SU-DHL-6 (cell line): ENCODE measurements around the gene DNAJB4.

ENCODE experiments used
- H2AFZ ChIP-seq: fragments of 200-600 bp; sonication (generic); 2 replicates; pipeline ENCODE4 v1.6.1; 2014; ENCODE audit warnings: low read depth, mild to moderate bottlenecking, moderate library complexity, mixed read lengths, antibody characterized with exemption, low read length; ENCODE audit not compliant: severe bottlenecking
- H3F3A ChIP-seq: fragments of 200-600 bp; shearing (Covaris generic); 2 replicates; pipeline ENCODE4 v1.6.0; 2016; ENCODE audit warnings: antibody characterized with exemption, mild to moderate bottlenecking; ENCODE audit not compliant: insufficient read depth
- H3K27ac ChIP-seq: fragments of 200-600 bp; sonication (generic); 2 replicates; pipeline ENCODE4 v1.5.1; 2016; ENCODE audit warnings: low read depth, mild to moderate bottlenecking, low read length, moderate library complexity, mixed read lengths
- H3K27me3 ChIP-seq: fragments of 200-600 bp; sonication (generic), shearing (Covaris generic); 2 replicates; pipeline ENCODE4 v1.6.0; 2014; ENCODE audit warnings: mild to moderate bottlenecking, low read length
- H3K36me3 ChIP-seq: fragments of 200-600 bp; sonication (generic); 2 replicates; pipeline ENCODE4 v1.6.1; 2014; ENCODE audit warnings: mild to moderate bottlenecking, low read length, mixed read lengths
- H3K4me2 ChIP-seq: fragments of 300-600, 200-600 bp; shearing (Covaris generic), sonication (generic); 2 replicates; pipeline ENCODE4 v1.6.0; 2014; ENCODE audit warnings: low read length, low read depth, mild to moderate bottlenecking; ENCODE audit not compliant: poor library complexity, severe bottlenecking
- H3K4me3 ChIP-seq: fragments of 200-600 bp; sonication (generic); 2 replicates; pipeline ENCODE4 v1.5.1; 2014; ENCODE audit warnings: antibody characterized with exemption, low read length, mild to moderate bottlenecking, mixed read lengths; ENCODE audit not compliant: insufficient read depth, poor library complexity, severe bottlenecking
- H3K79me2 ChIP-seq: fragments of 200-600 bp; sonication (generic); 2 replicates; pipeline ENCODE4 v1.6.1; 2014; ENCODE audit warnings: mild to moderate bottlenecking, low read length, moderate library complexity; ENCODE audit not compliant: insufficient read depth
- H3K9ac ChIP-seq: fragments of 200-600 bp; sonication (generic); 2 replicates; pipeline ENCODE4 v1.7.0; 2014; ENCODE audit warnings: mild to moderate bottlenecking, low read length
- H3K9me2 ChIP-seq: fragments of 200-600 bp; sonication (generic); replicated peaks from 2 replicates; pipeline ENCODE4 v1.6.1; 2014; ENCODE audit warnings: low read length; ENCODE audit not compliant: insufficient read depth
- H3K9me3 ChIP-seq: fragments of 200-600 bp; sonication (generic); 2 replicates; pipeline ENCODE4 v1.6.1; 2014; ENCODE audit warnings: low read length, mixed read lengths; ENCODE audit not compliant: insufficient read depth
- H4K20me1 ChIP-seq: fragments of 200-600 bp; sonication (generic); 2 replicates; pipeline ENCODE4 v1.6.1; 2014; ENCODE audit warnings: low read depth, mild to moderate bottlenecking, antibody characterized with exemption, low read length, moderate library complexity, mixed read lengths
- CTCF ChIP-seq: fragments of 200-600 bp; sonication (generic); IDR thresholded peaks from one replicate; pipeline ENCODE4 v1.5.1; 2017; ENCODE audit warnings: antibody characterized with exemption, mild to moderate bottlenecking, low read length, moderate library complexity; ENCODE audit not compliant: insufficient read depth, poor library complexity, severe bottlenecking
- EZH2phosphoT487 ChIP-seq: fragments of 200-600 bp; sonication (generic), shearing (Covaris generic); conservative IDR thresholded peaks from 2 replicates; pipeline ENCODE4 v1.6.1; 2018; ENCODE audit warnings: mild to moderate bottlenecking, antibody characterized with exemption, low read length, moderate library complexity, mixed read lengths

Gene DNAJB4

GRCh38 chr1:77970192-77970591 is 34.5 kb upstream of the DNAJB4 start:
- Histone ChIP-seq H3K27me3 (no peaks in the 10 kb centered on the region), H3K9ac (no peak overlapping the region), H3K4me2 (no peak overlapping the region), H2AFZ (no peak overlapping the region), H3K9me2 (no peaks in the 10 kb centered on the region), H3K9me3 (no peaks in the 10 kb centered on the region), H3F3A (peaks cover 25% of the 10 kb centered on the region), H3K79me2 (peaks cover 92% of the 10 kb centered on the region), H3K4me3 (no peak overlapping the region), H3K27ac (no peak overlapping the region), H4K20me1 (peaks cover 69% of the 10 kb centered on the region), H3K36me3 (peaks cover 63% of the 10 kb centered on the region)
- no peak for TF ChIP-seq EZH2phosphoT487
- no peak for TF ChIP-seq CTCF

DNA sequence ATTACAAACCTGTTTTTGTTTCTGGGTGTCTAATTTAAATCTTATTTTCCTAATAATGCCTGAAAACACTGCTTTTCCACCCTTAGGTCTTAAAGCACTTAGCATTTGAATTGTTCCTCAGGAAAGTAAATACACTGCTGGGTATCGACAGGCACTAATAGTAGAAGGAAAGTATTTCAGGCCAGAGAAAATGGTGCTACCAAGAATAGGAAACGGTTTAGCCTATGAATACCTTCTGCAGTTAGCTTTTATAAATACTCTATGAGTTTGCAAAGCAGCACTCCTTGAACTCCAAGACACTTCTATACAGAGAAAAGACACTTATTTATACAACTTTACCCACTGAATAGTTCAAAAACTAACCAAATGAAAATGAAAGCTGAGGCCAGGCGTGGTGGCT is 32.7 kb upstream of the DNAJB4 start:
- H3K27me3 ChIP-seq, result no peaks in the 10 kb centered on the region
- no peaks in the 10 kb centered on the region for H3K9me3 ChIP-seq
- no peak overlapping the region for H3K9ac ChIP-seq
- H3K36me3 ChIP-seq, result peaks cover 65% of the 10 kb centered on the region
- H3K4me3 ChIP-seq, result no peak overlapping the region
- H3K4me2 ChIP-seq, result no peak overlapping the region
- peaks cover 77% of the 10 kb centered on the region for H4K20me1 ChIP-seq
- H3K79me2 ChIP-seq, result peaks cover 100% of the 10 kb centered on the region
- no peak overlapping the region for H3K27ac ChIP-seq
- H3K9me2 ChIP-seq, result no peaks in the 10 kb centered on the region
- H3F3A ChIP-seq, result peaks cover 22% of the 10 kb centered on the region
- TF ChIP-seq CTCF (no peak), EZH2phosphoT487 (no peak)
- H2AFZ ChIP-seq, result no peak overlapping the region

DNA sequence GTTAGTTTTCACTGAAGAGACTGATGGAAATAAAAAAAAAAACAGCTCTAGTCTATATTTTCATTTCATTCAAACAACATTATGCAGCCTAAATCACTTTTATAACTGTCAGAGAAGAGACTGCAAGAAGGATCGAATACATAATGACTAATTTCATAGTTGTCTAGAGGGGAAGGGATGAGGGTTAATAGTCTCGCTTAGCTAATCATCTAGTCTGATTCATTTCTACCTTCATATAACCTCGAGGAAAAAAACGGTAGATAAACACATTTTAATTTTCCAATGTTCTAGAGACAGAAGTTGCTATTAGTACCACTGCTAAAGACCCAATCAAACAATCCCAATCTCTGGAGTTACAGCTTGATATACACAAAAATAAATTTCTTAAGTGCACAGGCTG is 29.4 kb upstream of the DNAJB4 start:
- no peaks in the 10 kb centered on the region for H3K9me3 ChIP-seq
- H3K4me2 ChIP-seq, result peak overlapping the region; percentile 73
- H3K9me2 ChIP-seq, result no peaks in the 10 kb centered on the region
- peak overlapping the region; percentile 4; the same call in 1 of the 2 replicates for H3K27ac ChIP-seq
- peaks cover 59% of the 10 kb centered on the region for H4K20me1 ChIP-seq
- H3F3A ChIP-seq, result peaks cover 3% of the 10 kb centered on the region; the same call in 1 of the 2 replicates
- H3K9ac ChIP-seq, result peak overlapping the region; percentile 95
- H3K36me3 ChIP-seq, result peaks cover 40% of the 10 kb centered on the region
- H3K27me3 ChIP-seq, result no peaks in the 10 kb centered on the region
- peak overlapping the region; percentile 87 for H3K4me3 ChIP-seq
- no peak overlapping the region for H2AFZ ChIP-seq
- no peak for TF ChIP-seq EZH2phosphoT487
- no peak for TF ChIP-seq CTCF
- H3K79me2 ChIP-seq, result peaks cover 94% of the 10 kb centered on the region
